NCI-H128 (cell line): ENCODE results near the gene ZNF614.
"Not testable (repeated sequence)": the region's sequence is repeated elsewhere in the genome, so short reads cannot be mapped to it uniquely, and the experiment has no call there.

Experiments
- DNase-seq: peaks from one replicate; lab custom pipeline; 2025; ENCODE audit not compliant: unreplicated experiment; lab: John Stamatoyannopoulos, UW

The ZNF614 gene

GRCh38 chr19:51993422-51993821 lies 34.8 kb downstream of the ZNF614 start:
- DNase-seq: no peak

DNA sequence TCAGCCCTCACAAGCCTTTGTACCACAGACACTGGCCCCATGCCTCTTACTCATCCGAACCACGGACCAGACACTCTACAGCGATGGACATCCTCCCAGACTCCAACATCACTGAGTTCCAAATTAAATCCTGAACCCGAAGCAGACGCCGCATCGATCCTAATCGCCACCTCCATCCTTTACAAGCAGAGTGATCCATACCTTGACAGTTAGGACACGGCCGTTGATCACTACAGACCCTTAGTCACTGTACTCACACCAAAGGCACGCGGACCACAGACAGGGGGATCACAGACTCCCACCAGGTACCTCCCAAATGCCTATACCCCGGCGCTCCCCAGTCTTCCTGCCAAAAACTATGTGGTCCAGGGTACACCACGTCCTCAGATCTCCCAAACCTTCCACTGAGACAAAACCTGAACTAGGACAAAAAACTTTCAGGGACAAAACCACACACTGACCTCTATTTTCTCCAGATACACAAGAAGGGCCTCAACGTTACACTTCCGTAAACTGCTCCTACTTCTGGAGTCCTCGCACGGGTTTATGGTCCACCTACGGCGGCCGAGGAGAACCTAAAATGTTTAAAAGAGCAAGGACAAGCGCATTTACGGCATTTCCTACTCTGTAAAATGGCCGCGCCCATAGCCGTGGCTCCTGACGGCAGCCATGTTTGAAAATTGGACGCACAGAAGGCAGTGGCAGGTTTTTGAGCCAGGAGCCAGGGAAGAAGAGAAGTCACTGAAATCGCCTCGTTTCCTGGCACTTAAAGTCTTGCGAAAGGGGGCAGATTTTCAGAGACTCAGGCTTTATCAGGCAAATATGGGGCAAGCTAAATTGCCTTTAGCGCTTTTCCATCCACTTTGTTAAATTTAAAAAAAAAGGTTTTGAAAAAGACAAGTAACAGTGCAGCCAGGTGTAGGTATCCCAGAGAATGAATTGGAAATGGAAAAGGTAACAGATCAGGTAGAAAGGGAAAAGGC lies 41.6 kb downstream of the ZNF614 start, which contains the start of gene ZNF350:
Gene ZNF350, minus strand, starts transcription at position 532 of the 983 bp plus-strand sequence. CDS start 12,480 bp downstream, outside the sequence.
- peak; percentile 83 for DNase-seq

DNA sequence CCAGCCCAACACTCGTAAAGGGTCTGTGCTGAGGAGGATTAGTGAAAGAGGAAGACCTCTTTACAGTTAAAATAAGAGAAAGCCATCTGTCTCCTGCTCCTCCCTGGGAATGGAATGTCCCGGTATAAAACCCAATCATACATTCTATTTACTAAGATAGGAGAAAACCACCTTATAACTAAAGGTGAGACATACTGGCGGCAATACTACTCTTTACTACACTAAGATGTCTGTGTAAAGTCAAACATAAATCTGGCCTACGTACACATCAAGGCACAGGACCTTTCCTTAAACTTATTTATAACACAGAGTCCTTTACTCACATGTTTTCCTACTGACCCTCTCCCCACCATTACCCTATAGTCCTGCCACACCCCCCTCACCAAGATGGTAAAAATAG lies 44.8 kb downstream of the ZNF614 start:
- DNase-seq: no peak

DNA sequence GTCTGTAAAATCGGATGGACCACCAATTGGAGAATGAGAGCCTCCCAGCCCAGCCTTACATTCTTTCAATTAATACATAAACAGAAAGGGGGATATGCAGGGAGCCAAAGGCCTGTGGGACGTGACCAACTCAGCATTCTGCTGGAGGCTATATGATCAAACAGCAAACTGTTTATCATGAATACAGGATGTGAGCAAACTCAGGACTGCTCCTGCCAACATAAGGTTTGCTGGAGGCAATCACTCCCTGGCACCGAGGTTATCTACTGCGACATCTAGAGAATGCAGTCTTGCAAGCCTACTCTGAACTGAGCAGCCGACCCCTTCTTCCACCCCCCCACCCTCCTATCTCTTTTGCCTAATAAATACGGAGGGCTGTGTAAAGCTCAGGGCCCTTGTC lies 47.3 kb downstream of the ZNF614 start:
- not testable (repeated sequence) for DNase-seq

DNA sequence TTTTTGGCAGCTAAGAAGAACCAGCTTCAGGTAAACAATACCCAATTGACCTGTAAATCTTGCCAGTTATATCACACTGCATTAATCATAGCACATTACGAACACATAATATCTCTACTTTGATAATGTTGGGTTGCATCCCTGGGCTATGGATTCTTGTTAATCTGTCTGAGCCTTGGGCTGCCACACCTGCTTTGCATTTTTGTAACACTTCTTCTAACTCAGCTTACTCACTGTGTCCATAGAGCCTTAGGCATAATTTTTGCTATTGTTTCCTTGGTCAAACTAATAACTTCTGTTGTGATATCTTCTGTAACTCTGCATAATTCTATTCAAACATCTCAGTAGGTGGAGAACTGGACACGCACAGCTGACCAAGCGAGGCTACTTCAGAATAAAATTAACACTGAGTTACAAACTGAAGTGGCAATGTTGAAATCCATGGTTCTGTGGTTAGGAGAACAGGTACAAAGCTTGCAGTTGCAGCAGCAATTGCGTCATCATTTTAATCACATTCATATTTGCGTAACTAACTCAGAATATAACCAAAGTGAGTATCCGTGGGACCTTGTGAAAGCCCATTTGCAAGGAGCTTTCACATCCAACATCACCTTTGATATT lies 48.0 kb downstream of the ZNF614 start:
- no peak for DNase-seq

- DNase-seq: no peak
Observed at GRCh38 chr19:51978882-51979281, 49.3 kb downstream of the ZNF614 start.

DNA sequence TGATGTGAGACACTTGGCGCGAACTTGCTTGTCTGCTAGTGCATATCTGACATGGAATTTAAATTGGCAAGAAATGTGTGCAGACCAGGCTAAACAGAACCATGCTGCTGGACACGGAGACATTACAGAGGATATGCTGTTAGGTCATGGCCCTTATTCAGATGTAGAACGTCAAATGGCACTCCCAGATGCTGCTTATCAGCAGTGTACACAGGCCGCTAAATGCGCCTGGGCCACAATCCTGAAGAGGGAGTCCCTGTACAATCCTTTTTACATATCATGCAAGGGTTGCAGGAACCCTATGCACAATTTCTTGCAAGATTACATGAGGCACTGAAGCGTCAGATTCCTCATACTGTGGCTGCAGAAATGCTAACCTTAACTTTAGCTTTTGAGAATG lies 50.8 kb downstream of the ZNF614 start:
- DNase-seq: no peak

DNA sequence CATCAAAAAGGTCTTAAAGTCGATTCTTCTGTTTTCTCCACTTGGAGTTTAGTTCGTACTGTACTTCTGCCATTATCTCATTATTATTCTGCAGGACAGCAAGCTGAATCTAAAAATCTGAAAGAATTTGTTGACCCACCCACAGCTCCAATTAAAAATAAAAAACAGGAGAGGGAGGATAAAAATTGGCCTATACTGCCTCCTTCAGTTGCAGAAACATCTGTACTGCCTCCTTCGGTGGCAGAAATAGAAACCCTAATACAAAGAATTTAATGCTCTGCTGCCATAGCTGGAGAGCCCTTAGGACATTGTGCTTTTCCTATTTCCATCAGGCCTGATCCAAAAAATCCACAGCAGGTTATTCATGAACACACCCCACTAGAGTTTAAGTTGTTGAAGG lies 51.3 kb downstream of the ZNF614 start:
- no peak for DNase-seq

DNA sequence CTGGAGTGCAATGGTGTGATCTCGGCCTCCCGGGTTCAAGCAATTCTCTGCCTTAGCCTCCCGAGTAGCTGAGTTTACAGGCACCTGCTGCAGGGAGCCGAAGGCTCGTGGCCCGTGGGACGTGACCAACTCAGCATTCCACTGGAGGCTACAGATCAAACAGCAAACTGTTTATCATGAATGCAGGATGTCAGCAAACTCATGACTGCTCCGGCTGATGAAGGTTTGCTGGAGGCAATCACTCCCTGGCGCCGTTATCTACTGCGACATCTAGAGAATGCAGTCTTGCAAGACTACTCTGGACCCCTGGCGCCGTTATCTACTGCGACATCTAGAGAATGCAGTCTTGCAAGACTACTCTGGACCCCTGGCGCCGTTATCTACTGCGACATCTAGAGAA lies 52.4 kb downstream of the ZNF614 start:
- not testable (repeated sequence) for DNase-seq

GRCh38 chr19:51971624-51972023 lies 56.6 kb downstream of the ZNF614 start:
- no peak for DNase-seq

DNA sequence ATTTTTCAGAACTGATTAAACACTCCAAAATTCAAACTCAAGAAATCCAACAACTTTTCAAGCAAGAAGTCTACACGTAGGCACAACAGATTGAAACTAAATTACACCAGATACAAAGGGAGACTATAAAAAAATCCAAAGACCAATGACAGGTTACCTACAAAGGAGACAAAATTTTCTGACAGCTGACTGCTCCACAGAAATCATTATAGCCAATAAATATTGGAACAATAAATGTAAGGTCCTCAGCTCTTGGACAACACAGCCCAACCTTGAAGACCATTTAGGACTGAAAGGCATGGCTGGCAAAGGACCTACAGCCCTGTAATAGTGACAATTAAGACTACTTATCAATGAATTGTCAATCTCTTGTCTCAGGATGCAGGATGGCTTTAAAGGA lies 57.5 kb downstream of the ZNF614 start:
- DNase-seq: no peak

GRCh38 chr19:51965583-51965982 lies 62.6 kb downstream of the ZNF614 start:
- DNase-seq: no peak
